ENCODE data around the gene OCRL. TPM values are rescaled to one million over a fixed set of nuclear protein-coding genes. Genes with fewer than 3 reads are reported as not detected.

Gene OCRL
- polyA plus RNA-seq, 1 donor (not counting 4 experiments of a cell fraction or from before 2014, with no cell fraction given), result 27.9 TPM

- no peak overlapping the region for H3K4me3 ChIP-seq (ENCODE audit: control insufficient read depth in 2 of 3, extremely low read depth in 1 of 3, insufficient read depth in 2 of 3, low read depth in 1 of 3, low read length in 3 of 3)
- no peaks in the 10 kb centered on the region for H3K27me3 ChIP-seq (ENCODE audit: control insufficient read depth, extremely low read depth, insufficient read depth, low read length)
- peaks cover 0 to 8% of the 10 kb centered on the region in 2 experiments for H3K36me3 ChIP-seq (ENCODE audit: control insufficient read depth in 2 of 2, extremely low read depth in 1 of 2, insufficient read depth in 2 of 2, low read length in 2 of 2)
- H3K9me3 ChIP-seq (ENCODE audit: control insufficient read depth, low read depth, low read length), result no peaks in the 10 kb centered on the region
- H3K4me1 ChIP-seq (ENCODE audit: control insufficient read depth, extremely low read depth, insufficient read depth, low read length), result no peaks in the 10 kb centered on the region
- DNase-seq (ENCODE audit: low read depth, low spot score), result no peak
- no peaks in the 10 kb centered on the region for H3K79me2 ChIP-seq (ENCODE audit: control insufficient read depth, insufficient read depth, low read length)
- no peak for TF ChIP-seq EZH2 (IDR thresholded peaks at IDR 0.05; ENCODE audit: low read length)
- no peak for TF ChIP-seq CTCF (optimal IDR thresholded peaks at IDR 0.05 in 1 of 3, IDR thresholded peaks at IDR 0.05 in 1 of 3, conservative IDR thresholded peaks at IDR 0.05 in 1 of 3; ENCODE audit: extremely low read depth in 1 of 3, insufficient read depth in 2 of 3, low read length in 3 of 3)
- H3K4me2 ChIP-seq (ENCODE audit: control insufficient read depth, extremely low read depth, insufficient read depth, low read depth, low read length), result no peak overlapping the region
- FAIRE-seq, result no peak
- H4K20me1 ChIP-seq (ENCODE audit: control insufficient read depth, extremely low read depth, insufficient read depth, low read length), result no peaks in the 10 kb centered on the region
- dilution Hi-C loops (cut with MboI; ENCODE audit: extremely low pct_ligation_motif_present, low sequenced_read_pairs), result no loop called here
- H3K9me1 ChIP-seq (ENCODE audit: control insufficient read depth, extremely low read depth, insufficient read depth, low read length), result no peaks in the 10 kb centered on the region
- no peak overlapping the region for H3K27ac ChIP-seq (ENCODE audit: control insufficient read depth, insufficient read depth, low read length)
- H3K9ac ChIP-seq (ENCODE audit: control insufficient read depth, extremely low read depth, insufficient read depth, low read length), result no peak overlapping the region
- no peak overlapping the region for H2AFZ ChIP-seq (ENCODE audit: control insufficient read depth, low read length)
Measured at GRCh38 chrX:129593137-129593536, 53.1 kb downstream of the OCRL start.

DNA sequence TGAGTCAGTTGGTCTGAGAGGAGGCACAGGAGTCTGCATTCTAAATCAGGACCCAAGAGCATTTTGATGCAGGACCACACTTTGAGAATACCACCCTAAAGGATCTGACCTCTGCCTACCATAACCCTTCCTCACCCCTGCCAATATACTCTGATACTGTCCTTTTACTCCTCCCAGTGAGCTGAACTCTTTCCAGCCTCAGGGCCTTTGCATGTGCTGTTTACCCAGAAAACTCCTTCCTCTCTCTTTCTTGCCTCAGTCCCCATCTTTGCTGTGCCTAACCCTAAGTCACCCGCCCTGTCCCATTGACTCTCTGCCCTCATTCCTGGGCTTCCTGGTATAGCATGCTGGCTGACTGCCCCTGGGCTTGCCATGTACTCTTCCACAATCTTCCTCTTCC is 54.7 kb downstream of the OCRL start:
- DNase-seq (ENCODE audit: low read depth, low spot score), result no peak
- H3K27me3 ChIP-seq (ENCODE audit: control insufficient read depth, extremely low read depth, insufficient read depth, low read length), result no peaks in the 10 kb centered on the region
- no peak overlapping the region for H3K4me3 ChIP-seq (ENCODE audit: control insufficient read depth in 2 of 3, extremely low read depth in 1 of 3, insufficient read depth in 2 of 3, low read depth in 1 of 3, low read length in 3 of 3)
- H3K9ac ChIP-seq (ENCODE audit: control insufficient read depth, extremely low read depth, insufficient read depth, low read length), result no peak overlapping the region
- no peaks in the 10 kb centered on the region for H3K9me1 ChIP-seq (ENCODE audit: control insufficient read depth, extremely low read depth, insufficient read depth, low read length)
- H3K27ac ChIP-seq (ENCODE audit: control insufficient read depth, insufficient read depth, low read length), result no peak overlapping the region
- H3K36me3 ChIP-seq (ENCODE audit: control insufficient read depth in 2 of 2, extremely low read depth in 1 of 2, insufficient read depth in 2 of 2, low read length in 2 of 2), result peaks cover 0 to 2% of the 10 kb centered on the region in 2 experiments
- no peaks in the 10 kb centered on the region for H3K79me2 ChIP-seq (ENCODE audit: control insufficient read depth, insufficient read depth, low read length)
- H3K9me3 ChIP-seq (ENCODE audit: control insufficient read depth, low read depth, low read length), result no peaks in the 10 kb centered on the region
- dilution Hi-C loops (cut with MboI; ENCODE audit: extremely low pct_ligation_motif_present, low sequenced_read_pairs), result no loop called here
- peaks cover 9% of the 10 kb centered on the region for H3K4me1 ChIP-seq (ENCODE audit: control insufficient read depth, extremely low read depth, insufficient read depth, low read length)
- H2AFZ ChIP-seq (ENCODE audit: control insufficient read depth, low read length), result no peak overlapping the region
- H4K20me1 ChIP-seq (ENCODE audit: control insufficient read depth, extremely low read depth, insufficient read depth, low read length), result no peaks in the 10 kb centered on the region
- no peak for FAIRE-seq
- H3K4me2 ChIP-seq (ENCODE audit: control insufficient read depth, extremely low read depth, insufficient read depth, low read depth, low read length), result no peak overlapping the region
- TF ChIP-seq CTCF (optimal IDR thresholded peaks at IDR 0.05 in 1 of 3, IDR thresholded peaks at IDR 0.05 in 1 of 3, conservative IDR thresholded peaks at IDR 0.05 in 1 of 3; ENCODE audit: extremely low read depth in 1 of 3, insufficient read depth in 2 of 3, low read length in 3 of 3) (no peak), EZH2 (IDR thresholded peaks at IDR 0.05; ENCODE audit: low read length) (no peak)

All from keratinocyte (primary cell).